ENCODE data around the gene IGHMBP2.

IGHMBP2 gene

GRCh38 chr11:68928136-68928880 lies 24.6 kb downstream of the IGHMBP2 start:
- no peak for DNase-seq

- DNase-seq: no peak
Observed at GRCh38 chr11:68929135-68929534, 25.4 kb downstream of the IGHMBP2 start.

- DNase-seq: no peak
Observed at GRCh38 chr11:68929706-68930570, 26.2 kb downstream of the IGHMBP2 start.

GRCh38 chr11:68930991-68931855 lies 27.5 kb downstream of the IGHMBP2 start:
- no peak for DNase-seq

- no peak for DNase-seq
Observed at GRCh38 chr11:68931911-68932310, 28.2 kb downstream of the IGHMBP2 start.

GRCh38 chr11:68932358-68932757 lies 28.7 kb downstream of the IGHMBP2 start:
- no peak for DNase-seq

GRCh38 chr11:68932933-68933577 lies 29.4 kb downstream of the IGHMBP2 start:
- no peak for DNase-seq

- DNase-seq: no peak
Observed at GRCh38 chr11:68933605-68934320, 30.1 kb downstream of the IGHMBP2 start.

- no peak for DNase-seq
Observed at GRCh38 chr11:68934321-68934645, 30.6 kb downstream of the IGHMBP2 start.

GRCh38 chr11:68934666-68935065 lies 31.0 kb downstream of the IGHMBP2 start:
- no peak for DNase-seq

DNA sequence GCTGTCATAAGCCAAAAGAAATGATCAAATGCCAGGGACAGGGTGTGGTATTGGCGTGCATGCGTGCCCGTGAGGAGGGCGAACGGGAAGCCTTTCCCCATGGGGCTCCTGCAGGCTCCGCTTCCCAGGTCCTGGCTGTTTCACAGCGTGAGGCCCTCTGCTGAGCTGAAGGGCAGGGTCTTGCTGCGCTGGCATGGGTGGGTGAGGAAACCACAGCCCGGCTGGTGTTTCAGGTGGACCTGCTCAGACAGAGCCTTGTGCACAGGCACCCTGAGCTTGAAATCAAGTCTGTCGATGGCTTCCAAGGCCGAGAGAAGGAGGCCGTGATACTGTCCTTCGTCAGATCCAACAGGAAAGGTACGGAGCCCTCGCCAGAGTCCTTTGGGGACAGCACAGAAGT lies 31.4 kb downstream of the IGHMBP2 start:
- DNase-seq: no peak

- no peak for DNase-seq
Observed at GRCh38 chr11:68935516-68936357, 32.0 kb downstream of the IGHMBP2 start.

GRCh38 chr11:68936358-68936636 lies 32.6 kb downstream of the IGHMBP2 start:
- DNase-seq: no peak

- DNase-seq: no peak
Observed at GRCh38 chr11:68936676-68937620, 33.3 kb downstream of the IGHMBP2 start.

- DNase-seq: no peak
Observed at GRCh38 chr11:68938088-68938487, 34.4 kb downstream of the IGHMBP2 start.

DNA sequence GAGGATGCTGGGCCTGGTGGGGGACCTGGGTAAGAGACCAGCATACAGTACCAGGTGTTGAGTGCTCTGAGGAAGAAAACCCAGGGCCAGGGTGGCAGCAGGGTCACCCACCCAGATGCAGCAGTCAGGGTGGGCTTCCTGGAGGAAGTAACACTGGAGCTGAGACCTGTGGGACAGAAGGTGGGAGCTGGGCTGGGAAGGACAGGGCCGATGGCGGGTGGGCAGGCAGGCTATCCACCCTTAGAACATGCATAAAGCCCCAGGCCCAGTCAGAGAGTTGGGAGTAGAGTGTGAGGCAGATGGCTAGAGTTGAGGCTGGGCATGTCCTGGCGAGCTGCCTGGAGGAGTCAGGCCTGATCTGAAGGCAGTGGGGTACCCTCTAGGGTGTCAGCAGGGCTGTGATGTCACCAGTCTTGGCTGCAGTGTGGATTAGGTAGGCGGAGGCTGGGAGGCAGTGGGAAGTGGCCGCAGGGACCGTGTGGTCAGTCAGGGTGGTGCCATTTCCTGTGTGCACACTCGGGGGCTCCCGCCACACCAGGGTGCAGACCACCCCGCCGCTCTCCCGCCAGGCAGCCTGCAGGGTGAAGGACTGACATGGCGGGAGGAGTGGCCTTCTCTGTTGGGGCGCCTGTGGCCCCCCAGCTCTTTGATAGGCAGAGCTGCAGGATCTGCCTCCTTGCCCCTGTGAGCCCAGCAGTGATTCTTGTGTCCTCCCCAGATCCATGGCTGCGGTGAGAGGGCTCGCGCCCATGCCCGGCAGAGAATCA lies 35.3 kb downstream of the IGHMBP2 start:
- no peak for DNase-seq

DNA sequence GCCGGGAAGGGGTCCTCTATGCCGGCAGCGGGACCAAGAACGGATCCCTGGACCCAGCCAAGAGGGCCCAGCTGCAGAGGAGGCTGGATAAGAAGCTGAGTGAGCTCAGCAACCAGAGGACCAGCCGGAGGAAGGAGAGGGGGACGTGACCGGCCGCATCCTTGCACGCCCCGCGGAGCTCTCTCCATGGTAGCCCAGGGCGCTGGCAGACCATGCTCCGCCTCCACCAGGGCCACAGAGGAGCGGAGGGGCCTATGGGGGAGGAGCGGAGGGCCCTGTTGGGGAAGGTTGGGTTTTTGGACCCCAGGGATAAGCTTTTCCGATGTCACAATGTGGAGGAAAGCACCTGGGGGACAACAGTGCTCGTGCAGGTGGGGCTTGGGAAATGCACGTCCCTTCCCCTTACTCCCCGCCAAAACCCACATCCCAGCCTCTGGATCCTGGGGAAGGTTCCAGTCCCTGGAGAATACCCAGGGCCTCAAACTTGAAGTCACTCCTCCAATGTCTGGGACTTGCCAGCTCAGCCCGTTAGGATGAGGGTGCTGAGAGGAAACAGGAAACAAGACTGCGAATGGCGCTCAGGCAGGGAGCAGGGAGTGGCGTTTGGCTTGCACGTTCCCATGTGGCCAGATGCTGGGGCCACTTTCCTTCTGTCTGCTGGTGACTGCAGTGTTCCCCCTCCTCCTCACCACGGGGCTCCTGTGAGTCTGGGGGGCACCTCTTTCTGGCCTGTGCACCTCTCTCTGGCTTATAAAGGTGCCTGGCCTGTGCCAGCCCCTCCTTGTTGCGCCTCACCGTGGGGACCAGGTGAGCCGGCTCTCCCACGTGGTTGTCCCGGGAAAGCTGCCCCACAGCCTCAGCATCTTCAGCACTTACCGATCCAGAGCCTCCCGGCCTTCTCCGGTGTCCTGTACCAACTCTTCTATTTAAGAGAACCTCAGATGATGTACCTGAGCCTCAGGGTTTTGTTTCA lies 36.2 kb downstream of the IGHMBP2 start:
- DNase-seq: no peak

- DNase-seq: no peak
Observed at GRCh38 chr11:68940651-68941323, 37.1 kb downstream of the IGHMBP2 start.
